Activated T-cell treated with anti-CD3 and anti-CD28 coated beads, Interleukin-2, amount 50 U/mL, for 72 hours (primary cell): ENCODE results near the gene SIGLEC1. TPM values are rescaled to one million over a fixed set of nuclear protein-coding genes. Genes with fewer than 3 reads are reported as not detected.

Experiments
- ATAC-seq, 2 donors: fragments of 150-1000 bp; cut with Tn5 transposase; replicated peaks in 1 of 2; 2 replicates each; pipeline ENCODE4 v1.10.0; 2021; ENCODE audit warnings: moderate library complexity in 2 of 2, mild to moderate bottlenecking in 1 of 2
- DNase-seq, 2 donors: peaks; one replicate each; pipeline ENCODE4 v3.0.0; 2021 to 2022; ENCODE audit warnings: mixed read lengths in 1 of 2
- H3K27ac Mint-ChIP-seq: one replicate; pipeline ENCODE4 v1.8.0; 2022; ENCODE audit warnings: mild to moderate bottlenecking, moderate library complexity, mixed read lengths
- H3K27me3 Mint-ChIP-seq: one replicate; pipeline ENCODE4 v1.8.0; 2022; ENCODE audit warnings: low read depth, mixed read lengths
- H3K36me3 Mint-ChIP-seq, 2 donors: one replicate each; pipeline ENCODE4 v1.8.0; 2022; ENCODE audit warnings: mixed read lengths in 2 of 2, mild to moderate bottlenecking in 1 of 2; ENCODE audit not compliant: insufficient read depth in 2 of 2
- H3K4me1 Mint-ChIP-seq: one replicate; pipeline ENCODE4 v1.8.0; 2022; ENCODE audit warnings: low read depth, mixed read lengths
- H3K4me3 Mint-ChIP-seq, 2 donors: one replicate each; pipeline ENCODE4 v1.8.0; 2022; ENCODE audit warnings: mild to moderate bottlenecking in 2 of 2, mixed read lengths in 2 of 2, moderate library complexity in 2 of 2
- H3K9me3 Mint-ChIP-seq, 2 donors: one replicate each; pipeline ENCODE4 v1.8.0; 2022; ENCODE audit warnings: mixed read lengths in 2 of 2
- total RNA-seq, 2 donors: library from RNA; stranded (reverse); gene quantifications; one replicate each; pipeline ENCODE4 v1.2.3, GENCODE V29; 2022

The SIGLEC1 gene
- total RNA-seq, 2 donors from 2014 or later: 0.02 TPM; not detected in 1

DNA sequence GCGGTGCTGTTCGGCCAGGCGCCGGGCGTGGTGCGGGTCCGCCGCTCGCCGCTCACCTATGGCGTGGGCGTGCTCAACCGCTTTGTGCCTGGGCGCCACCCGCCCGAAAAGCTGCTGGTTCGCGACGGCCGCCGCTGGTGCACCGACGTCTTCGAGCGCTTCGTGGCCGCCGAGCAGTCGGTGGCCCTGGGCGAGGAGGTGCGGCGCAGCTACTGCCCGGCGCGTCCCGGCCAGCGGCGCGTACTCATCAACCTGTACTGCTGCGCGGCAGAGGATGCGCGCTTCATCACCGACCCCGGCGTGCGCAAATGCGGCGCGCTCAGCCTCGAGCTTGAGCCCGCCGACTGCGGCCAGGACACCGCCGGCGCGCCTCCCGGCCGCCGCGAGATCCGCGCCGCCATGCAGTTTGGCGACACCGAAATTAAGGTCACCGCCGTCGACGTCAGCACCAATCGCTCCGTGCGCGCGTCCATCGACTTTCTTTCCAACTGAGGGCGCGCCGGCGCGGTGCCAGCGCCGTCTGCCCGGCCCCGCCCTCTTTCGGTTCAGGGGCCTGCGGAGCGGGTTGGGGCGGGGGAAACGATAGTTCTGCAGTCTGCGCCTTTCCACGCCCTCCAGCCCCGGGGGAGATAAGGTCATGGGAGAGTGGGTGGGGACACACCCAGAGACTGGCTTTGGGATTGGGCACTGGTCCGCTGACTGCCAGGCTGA, 39.4 kb upstream of the SIGLEC1 start:
- H3K36me3 Mint-ChIP-seq: no peaks in the 10 kb centered on the region
- peak overlapping the region; percentile 53 to 87 for H3K4me3 Mint-ChIP-seq
- no peak overlapping the region for H3K27ac Mint-ChIP-seq
- peak; percentile 58 to 77 for ATAC-seq
- peak; percentile 40 to 80 for DNase-seq
- H3K4me1 Mint-ChIP-seq: peaks cover 13% of the 10 kb centered on the region
- H3K9me3 Mint-ChIP-seq: no peaks in the 10 kb centered on the region
- H3K27me3 Mint-ChIP-seq: no peaks in the 10 kb centered on the region

DNA sequence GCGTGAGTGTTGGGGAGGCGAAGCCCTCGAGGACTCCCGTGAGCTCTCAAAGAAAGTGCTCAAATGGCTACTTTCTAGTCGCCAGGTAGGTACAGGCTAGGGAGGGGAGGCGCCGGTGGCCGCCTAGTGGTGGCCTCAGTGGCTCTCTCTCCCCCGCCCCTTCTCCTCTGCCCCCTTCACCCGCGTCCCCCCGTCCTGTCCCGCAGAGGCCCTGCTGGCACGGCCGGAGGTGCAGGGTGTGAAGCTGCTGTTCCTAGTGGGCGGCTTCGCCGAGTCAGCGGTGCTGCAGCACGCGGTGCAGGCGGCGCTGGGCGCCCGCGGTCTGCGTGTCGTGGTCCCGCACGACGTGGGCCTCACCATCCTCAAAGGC, 38.9 kb upstream of the SIGLEC1 start:
- Mint-ChIP-seq H3K27ac (no peak overlapping the region), H3K9me3 (no peaks in the 10 kb centered on the region), H3K27me3 (no peaks in the 10 kb centered on the region), H3K4me1 (peaks cover 13% of the 10 kb centered on the region), H3K4me3 (no peak overlapping the region), H3K36me3 (no peaks in the 10 kb centered on the region)
- DNase-seq: no peak
- no peak for ATAC-seq

DNA sequence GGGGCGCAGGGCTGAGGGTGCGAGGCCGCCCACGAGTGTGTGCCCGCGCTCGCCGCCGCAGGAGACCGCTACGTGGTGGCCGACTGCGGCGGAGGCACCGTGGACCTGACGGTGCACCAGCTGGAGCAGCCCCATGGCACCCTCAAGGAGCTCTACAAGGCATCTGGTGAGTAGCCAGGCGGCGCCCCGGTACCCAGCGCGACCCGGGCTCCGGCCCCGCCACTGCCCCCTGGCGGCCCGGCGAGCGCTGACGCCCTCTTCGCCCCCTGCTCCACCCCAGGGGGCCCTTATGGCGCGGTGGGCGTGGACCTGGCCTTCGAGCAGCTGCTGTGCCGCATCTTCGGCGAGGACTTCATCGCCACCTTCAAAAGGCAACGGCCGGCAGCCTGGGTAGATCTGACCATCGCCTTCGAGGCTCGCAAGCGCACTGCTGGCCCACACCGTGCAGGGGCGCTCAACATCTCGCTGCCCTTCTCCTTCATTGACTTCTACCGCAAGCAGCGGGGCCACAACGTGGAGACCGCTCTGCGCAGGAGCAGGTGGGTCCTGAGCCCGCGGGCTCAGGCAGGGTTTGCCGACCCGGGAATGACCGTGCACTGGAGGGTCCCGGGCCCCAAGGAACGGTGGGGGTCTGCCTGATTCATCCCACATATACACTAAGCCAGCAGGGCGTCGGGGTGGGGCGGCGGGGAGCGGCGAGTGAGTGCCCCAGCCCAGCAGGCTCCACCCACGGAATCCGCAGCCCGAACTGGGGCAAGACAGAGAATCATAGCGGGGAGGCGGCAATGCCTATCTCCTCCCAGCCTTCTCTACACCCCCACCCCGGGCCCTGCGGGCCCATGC, 37.5 kb upstream of the SIGLEC1 start:
- H3K27ac Mint-ChIP-seq: no peak overlapping the region
- DNase-seq: peak; percentile 63 to 64
- peak; percentile 56 to 57 for ATAC-seq
- H3K36me3 Mint-ChIP-seq: no peaks in the 10 kb centered on the region
- peaks cover under 1% of the 10 kb centered on the region for H3K27me3 Mint-ChIP-seq
- no peak overlapping the region for H3K4me3 Mint-ChIP-seq
- H3K4me1 Mint-ChIP-seq: peaks cover 21% of the 10 kb centered on the region
- no peaks in the 10 kb centered on the region for H3K9me3 Mint-ChIP-seq

DNA sequence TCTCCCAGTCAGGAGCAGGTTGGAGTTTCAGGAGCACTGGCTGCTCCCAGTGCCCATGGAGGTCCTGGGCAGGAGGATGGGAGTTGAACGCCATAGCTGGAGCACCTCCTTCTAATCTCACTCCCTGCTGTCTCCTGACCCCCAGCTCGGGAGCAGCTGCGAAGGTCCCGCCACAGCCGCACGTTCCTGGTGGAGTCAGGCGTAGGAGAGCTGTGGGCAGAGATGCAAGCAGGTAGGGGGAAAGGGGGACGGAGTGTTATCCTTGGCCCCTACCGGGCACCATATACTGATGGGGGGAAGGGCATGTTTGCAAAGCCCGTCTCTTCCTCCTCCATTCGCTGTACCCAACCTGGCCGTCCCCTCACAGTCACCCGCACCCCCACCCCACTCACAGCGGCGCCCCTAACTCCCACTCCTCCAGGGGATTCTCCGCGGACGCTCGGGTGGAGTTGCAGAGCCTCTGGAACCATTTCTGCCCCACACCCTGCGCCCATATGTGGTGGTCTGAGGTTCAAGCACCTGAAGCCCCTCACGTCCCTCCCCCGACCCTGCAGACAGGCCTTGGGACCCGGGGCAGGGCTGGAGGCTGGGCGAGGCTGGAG, 36.8 kb upstream of the SIGLEC1 start:
- DNase-seq (no peak), ATAC-seq (no peak)
- H3K36me3 Mint-ChIP-seq: no peaks in the 10 kb centered on the region
- peaks cover 26% of the 10 kb centered on the region for H3K4me1 Mint-ChIP-seq
- H3K27ac Mint-ChIP-seq: no peak overlapping the region
- peaks cover 8% of the 10 kb centered on the region for H3K27me3 Mint-ChIP-seq
- H3K9me3 Mint-ChIP-seq: no peaks in the 10 kb centered on the region
- no peak overlapping the region for H3K4me3 Mint-ChIP-seq

DNA sequence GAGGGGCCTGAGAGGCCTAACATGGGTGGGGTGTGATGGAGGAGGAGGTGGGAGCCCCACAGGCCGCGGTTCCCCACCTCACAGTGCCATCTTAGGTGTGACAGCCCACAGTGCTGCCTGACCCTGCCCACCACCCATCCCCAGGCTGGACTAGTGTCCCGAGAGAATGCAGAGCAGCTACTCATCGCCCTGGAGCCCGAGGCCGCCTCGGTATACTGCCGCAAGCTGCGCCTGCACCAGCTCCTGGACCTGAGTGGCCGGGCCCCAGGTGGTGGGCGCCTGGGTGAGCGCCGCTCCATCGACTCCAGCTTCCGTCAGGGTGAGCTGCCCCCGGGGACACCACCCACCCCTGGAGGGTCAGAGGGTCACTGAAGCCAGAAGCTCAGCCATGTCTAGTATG, 35.7 kb upstream of the SIGLEC1 start:
- peaks cover 9% of the 10 kb centered on the region for H3K27me3 Mint-ChIP-seq
- H3K36me3 Mint-ChIP-seq: no peaks in the 10 kb centered on the region
- H3K4me1 Mint-ChIP-seq: peaks cover 24% of the 10 kb centered on the region
- DNase-seq: no peak
- no peak overlapping the region for H3K4me3 Mint-ChIP-seq
- no peak for ATAC-seq
- H3K27ac Mint-ChIP-seq: no peak overlapping the region
- H3K9me3 Mint-ChIP-seq: no peaks in the 10 kb centered on the region

DNA sequence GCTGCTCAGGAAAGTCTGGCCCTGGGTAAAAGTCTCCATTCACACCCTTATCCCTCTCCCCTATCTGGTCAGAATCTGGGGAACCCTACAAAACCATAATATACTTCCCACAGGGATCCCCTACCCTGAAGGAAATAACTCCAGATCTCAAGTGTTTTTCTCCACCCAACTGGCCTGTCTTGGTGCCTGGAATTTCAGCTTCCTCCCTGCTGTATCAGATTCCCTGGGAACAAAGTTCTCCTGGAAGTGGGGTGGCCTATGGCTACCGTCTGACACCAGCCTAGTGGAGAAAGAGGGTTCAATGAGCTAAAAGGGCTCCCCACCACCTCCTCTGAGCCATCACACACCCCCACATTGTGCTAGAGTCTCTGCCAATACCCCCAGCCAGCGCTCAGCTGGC, 35.1 kb upstream of the SIGLEC1 start:
- peaks cover 9% of the 10 kb centered on the region for H3K27me3 Mint-ChIP-seq
- peaks cover 18% of the 10 kb centered on the region for H3K4me1 Mint-ChIP-seq
- no peak overlapping the region for H3K4me3 Mint-ChIP-seq
- no peak overlapping the region for H3K27ac Mint-ChIP-seq
- DNase-seq (no peak), ATAC-seq (no peak)
- H3K9me3 Mint-ChIP-seq: no peaks in the 10 kb centered on the region
- H3K36me3 Mint-ChIP-seq: no peaks in the 10 kb centered on the region

DNA sequence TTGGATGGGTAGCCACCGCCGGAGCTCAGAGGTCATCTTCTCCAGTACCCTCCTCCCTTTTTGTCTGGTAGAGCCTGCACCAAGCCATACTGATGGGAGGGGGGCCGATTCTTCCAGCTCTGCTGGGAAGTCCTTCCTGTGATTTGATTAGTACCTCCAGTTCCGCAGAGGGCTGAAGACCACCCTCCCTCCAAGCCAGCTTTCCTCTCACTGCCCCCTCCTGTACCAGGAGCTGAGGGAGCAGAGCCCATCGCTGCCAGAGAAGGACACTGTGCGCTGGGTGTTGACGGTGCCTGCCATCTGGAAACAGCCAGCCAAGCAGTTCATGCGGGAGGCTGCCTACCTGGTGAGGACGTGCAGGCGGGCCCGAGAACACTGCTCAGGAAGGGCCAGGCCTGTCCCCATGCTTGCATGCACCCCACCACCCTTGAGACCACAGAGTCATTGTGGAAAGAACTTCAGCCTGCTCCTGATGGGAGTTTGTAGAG, 33.3 kb upstream of the SIGLEC1 start:
- H3K36me3 Mint-ChIP-seq: no peaks in the 10 kb centered on the region
- peaks cover 12% of the 10 kb centered on the region for H3K4me1 Mint-ChIP-seq
- ATAC-seq (no peak), DNase-seq (no peak)
- no peak overlapping the region for H3K27ac Mint-ChIP-seq
- peak overlapping the region in 1 of 2 donors; percentile 71 for H3K4me3 Mint-ChIP-seq
- H3K27me3 Mint-ChIP-seq: peaks cover 9% of the 10 kb centered on the region
- no peaks in the 10 kb centered on the region for H3K9me3 Mint-ChIP-seq

DNA sequence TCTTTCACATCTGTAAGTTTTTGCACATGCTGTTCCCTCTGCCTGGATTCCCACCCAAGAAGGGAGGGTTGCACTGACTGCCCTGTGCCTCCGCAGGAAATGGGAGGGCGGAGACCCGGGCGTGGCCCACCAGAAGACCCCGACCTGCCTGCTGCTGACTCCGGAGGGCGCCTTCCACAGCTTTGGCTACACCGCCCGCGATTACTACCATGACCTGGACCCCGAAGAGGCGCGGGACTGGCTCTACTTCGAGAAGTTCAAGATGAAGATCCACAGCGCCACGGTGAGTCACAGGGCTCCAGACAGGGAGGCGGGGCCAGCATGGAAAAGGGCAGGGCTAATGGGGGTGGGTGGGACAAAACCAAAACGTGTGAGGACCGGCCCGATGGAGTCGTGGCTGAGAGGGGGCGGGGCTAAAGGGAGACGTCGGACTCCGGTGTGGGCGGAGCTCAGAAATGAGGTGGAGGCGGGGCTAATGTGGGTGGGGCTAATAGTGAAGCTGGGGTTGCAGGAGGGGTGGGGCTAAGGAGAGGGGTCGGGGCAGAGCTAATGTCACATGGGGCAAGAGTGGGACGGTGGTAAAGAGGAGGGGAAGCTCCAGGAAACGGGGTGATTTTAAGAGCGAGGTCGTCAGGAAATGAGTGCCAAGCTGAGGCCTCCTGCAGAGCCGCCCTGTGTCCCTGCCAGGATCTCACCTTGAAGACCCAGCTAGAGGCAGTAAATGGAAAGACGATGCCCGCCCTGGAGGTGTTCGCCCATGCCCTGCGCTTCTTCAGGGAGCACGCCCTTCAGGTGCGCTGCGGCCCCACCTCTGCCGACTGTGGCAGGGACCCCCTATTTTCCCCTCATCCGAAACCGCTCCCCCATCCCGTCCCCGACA, 32.6 kb upstream of the SIGLEC1 start:
- Mint-ChIP-seq H3K9me3 (no peaks in the 10 kb centered on the region), H3K4me3 (peak overlapping the region; percentile 19 to 71), H3K27ac (no peak overlapping the region), H3K4me1 (peaks cover 12% of the 10 kb centered on the region), H3K36me3 (no peaks in the 10 kb centered on the region), H3K27me3 (peaks cover 9% of the 10 kb centered on the region)
- peak; percentile 64 to 74 for ATAC-seq
- DNase-seq: peak; percentile 56 to 76

DNA sequence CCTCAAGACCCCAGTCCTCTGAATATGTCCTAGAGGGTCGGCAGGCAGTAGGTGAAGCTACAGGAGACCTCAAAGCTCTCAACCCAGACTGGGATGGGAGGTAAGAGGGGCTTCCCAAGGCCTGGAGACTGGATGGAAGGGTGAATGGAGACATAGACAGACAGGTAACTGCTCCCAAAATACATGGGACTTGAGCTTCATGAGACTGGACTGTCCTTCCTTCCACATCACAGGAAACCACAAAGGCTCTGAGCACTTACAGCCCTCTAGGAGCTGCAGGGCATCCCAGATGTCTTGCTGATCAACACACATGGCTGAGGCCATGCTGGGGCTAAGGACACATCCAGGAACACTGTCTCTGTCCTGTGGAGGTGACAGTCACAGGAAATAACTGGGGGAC, 31.6 kb upstream of the SIGLEC1 start:
- Mint-ChIP-seq H3K27ac (no peak overlapping the region), H3K4me3 (no peak overlapping the region), H3K9me3 (no peaks in the 10 kb centered on the region), H3K27me3 (peaks cover 9% of the 10 kb centered on the region), H3K36me3 (no peaks in the 10 kb centered on the region), H3K4me1 (peaks cover 12% of the 10 kb centered on the region)
- ATAC-seq: no peak
- DNase-seq: no peak

DNA sequence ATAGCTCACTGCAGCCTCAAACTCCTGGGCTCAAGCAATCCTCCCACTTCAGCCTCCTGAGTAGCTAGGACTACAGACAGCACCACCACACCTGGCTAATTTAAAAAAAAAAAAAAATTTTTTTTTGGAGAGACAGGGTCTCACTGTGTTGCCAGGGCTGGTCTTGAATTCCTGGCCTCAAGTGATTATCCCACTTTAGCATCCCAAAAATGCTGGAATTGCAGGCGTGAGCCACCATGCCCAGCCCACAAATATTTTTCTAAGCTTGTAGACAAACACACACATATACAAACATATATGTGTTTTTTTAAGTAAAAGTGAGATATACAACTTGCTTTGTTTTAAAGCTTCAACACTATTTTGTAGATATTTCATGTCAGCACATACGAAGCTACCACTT, 30.9 kb upstream of the SIGLEC1 start:
- H3K27ac Mint-ChIP-seq: no peak overlapping the region
- peaks cover 9% of the 10 kb centered on the region for H3K27me3 Mint-ChIP-seq
- DNase-seq: no peak
- no peak overlapping the region for H3K4me3 Mint-ChIP-seq
- H3K36me3 Mint-ChIP-seq: no peaks in the 10 kb centered on the region
- H3K4me1 Mint-ChIP-seq: peaks cover 12% of the 10 kb centered on the region
- ATAC-seq: no peak
- no peaks in the 10 kb centered on the region for H3K9me3 Mint-ChIP-seq

DNA sequence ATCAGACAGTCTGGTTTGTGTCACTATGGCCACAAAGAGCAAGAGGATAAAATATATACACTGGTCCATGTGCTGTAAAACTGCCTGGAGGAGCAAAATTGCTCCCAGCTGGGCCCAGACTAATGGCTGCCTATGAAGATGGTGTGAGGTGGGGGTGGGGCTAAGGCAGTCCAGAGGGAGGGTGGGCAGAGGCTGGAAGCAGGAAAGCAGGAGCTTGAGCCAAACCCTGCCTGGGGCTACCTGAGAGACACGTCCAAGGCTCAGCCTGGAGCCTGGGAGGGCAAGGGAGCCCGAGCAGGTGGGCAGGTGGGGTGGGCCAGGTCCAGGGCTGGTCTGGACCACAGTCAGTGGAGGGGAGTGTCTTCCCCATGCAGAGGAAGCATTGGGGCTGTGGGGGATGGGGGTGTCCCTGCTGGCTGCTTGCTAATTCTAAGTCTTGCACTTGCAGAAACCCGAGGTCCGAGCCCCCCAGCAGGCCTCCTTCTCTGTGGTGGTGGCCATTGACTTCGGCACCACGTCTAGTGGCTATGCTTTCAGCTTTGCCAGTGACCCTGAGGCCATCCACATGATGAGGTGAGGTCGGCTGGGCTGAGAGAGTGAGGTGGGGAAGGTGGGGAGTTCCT, 29.5 kb upstream of the SIGLEC1 start:
- no peak overlapping the region for H3K27ac Mint-ChIP-seq
- peaks cover 12% of the 10 kb centered on the region for H3K4me1 Mint-ChIP-seq
- no peaks in the 10 kb centered on the region for H3K36me3 Mint-ChIP-seq
- DNase-seq (no peak), ATAC-seq (no peak)
- H3K27me3 Mint-ChIP-seq: peaks cover 9% of the 10 kb centered on the region
- no peak overlapping the region for H3K4me3 Mint-ChIP-seq
- no peaks in the 10 kb centered on the region for H3K9me3 Mint-ChIP-seq

DNA sequence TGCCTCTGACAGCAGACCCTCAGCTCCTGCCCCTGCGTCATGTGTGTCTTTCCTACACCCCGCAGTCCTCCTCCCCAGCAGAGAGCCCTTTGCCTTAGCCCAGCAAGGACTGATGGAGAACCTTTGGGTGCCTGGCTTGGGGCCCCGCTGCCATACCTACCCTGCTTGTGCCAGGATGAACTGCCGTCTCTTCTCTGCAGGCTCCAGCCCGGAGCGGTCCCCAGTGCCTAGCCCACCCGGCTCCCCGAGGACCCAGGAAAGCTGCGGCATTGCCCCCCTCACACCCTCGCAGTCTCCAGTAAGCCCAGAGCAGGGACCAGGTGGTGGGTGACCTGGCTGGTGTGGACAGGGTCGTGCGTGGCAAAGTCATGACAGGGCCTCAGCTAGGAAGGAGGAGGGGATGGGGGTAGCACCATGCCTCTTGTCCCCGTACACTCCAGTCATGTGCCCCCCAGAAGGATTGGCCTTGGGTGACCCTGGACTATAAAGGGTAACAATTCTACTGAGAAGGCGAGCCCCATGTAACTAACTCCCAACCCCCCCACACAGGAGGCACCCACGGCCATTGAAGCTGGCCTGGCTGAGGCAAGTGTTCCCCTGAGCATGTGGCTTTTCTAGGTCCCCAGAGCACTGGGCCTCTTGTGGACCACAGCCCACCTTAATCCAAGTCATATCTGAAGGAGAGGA, 28.4 kb upstream of the SIGLEC1 start:
- ATAC-seq (no peak), DNase-seq (no peak)
- Mint-ChIP-seq H3K4me3 (no peak overlapping the region), H3K36me3 (no peaks in the 10 kb centered on the region), H3K9me3 (no peaks in the 10 kb centered on the region), H3K4me1 (peaks cover 12% of the 10 kb centered on the region), H3K27me3 (peaks cover 9% of the 10 kb centered on the region), H3K27ac (no peak overlapping the region)
